WI38 (cell line): Measurements from ENCODE around the gene GALNT15.

Experiments used
- H3K4me3 ChIP-seq: 2 replicates; pipeline ENCODE4 v1.5.1; 2011; ENCODE audit warnings: low read depth, mild to moderate bottlenecking, control low read depth, low read length
- TF ChIP-seq, protein P1 (sequence below): IDR thresholded peaks from 2 replicates; pipeline ENCODE4 v1.5.1; 2012; ENCODE audit warnings: low read depth, mild to moderate bottlenecking, control low read depth, low read length

The GALNT15 gene

DNA sequence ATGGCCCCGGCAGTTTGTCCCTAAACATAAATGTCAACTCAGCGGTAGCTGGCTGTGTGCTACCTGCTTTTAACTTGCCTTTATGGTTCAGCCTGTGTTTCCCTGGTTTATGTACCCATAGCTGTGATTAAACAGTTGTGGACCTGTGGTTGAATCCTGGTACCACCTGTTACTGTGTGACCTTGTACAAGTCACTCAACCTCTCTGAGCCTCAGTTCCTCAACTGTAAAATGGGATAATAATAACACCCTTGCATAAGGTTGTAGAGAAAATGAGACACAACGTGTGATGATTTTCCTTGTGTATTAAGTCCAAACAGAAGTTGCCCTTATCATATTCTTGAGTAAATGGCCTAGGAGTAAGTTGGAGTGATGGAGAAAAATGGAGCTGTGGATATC lies 6.3 kb downstream of the GALNT15 start:
- H3K4me3 ChIP-seq: no peak overlapping the region
- TF ChIP-seq, protein P1, sequence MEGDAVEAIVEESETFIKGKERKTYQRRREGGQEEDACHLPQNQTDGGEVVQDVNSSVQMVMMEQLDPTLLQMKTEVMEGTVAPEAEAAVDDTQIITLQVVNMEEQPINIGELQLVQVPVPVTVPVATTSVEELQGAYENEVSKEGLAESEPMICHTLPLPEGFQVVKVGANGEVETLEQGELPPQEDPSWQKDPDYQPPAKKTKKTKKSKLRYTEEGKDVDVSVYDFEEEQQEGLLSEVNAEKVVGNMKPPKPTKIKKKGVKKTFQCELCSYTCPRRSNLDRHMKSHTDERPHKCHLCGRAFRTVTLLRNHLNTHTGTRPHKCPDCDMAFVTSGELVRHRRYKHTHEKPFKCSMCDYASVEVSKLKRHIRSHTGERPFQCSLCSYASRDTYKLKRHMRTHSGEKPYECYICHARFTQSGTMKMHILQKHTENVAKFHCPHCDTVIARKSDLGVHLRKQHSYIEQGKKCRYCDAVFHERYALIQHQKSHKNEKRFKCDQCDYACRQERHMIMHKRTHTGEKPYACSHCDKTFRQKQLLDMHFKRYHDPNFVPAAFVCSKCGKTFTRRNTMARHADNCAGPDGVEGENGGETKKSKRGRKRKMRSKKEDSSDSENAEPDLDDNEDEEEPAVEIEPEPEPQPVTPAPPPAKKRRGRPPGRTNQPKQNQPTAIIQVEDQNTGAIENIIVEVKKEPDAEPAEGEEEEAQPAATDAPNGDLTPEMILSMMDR: no peak

DNA sequence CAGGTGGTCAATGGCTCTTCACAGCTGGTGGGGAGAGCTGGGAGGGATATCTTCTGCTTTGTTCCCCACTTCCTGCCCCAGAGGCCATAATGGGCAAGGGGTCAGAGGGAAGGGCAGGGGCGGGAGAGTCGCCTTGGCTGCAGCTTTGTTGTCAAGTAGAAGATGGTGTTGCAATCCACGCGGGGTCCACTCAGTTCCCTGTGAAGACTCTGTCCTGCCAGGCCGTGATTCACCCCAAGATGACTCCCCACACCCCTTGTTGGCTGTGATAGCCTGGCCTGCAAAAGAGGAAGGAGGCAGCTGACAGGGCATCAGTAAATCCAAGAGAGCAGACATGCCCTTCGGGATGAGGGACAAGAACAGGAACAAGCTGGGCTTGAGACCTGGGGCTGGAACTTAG lies 6.9 kb downstream of the GALNT15 start:
- TF ChIP-seq, protein P1: no peak

DNA sequence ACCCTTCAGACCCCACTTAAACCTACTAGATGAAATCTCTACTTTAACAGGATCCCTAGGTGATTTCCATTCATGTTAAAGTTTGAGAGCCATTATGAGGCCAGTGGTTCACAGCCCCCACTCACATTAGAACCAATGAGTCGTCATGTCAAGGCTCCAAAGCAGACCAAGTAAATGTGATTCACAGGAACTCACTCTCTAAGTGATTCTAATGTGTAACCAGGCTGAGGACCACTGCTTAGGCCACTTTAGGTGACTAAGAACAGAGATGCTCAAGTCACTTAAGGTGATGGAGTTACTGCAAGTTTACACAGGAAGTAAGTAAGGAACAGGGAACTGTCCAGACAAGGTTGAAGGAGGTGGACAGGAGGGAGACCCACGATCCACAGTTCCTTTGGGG lies 7.7 kb downstream of the GALNT15 start:
- TF ChIP-seq, protein P1: no peak

More for the DNA sequence above, 6.9 kb downstream of the GALNT15 start:
- no peak overlapping the region for H3K4me3 ChIP-seq

DNA sequence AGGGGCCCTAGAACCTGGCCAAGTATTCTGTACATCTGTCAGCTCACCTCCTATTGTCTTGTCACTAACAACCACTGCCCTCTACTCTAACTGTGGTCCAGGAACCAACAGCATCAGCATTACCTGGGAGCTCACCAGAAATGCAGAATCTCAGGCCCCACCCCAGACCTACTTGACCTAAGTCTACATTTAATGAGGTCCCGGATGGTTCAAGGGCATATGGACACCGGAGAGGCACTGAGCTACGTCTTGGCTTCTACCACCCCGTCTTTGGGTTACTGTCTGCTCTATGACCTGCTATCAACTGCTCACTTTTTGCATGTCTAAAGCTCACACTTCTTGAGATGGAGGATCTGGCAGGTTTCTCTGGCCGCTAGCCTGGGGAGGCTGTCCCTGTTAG lies 8.1 kb downstream of the GALNT15 start:
- H3K4me3 ChIP-seq: no peak overlapping the region
- TF ChIP-seq, protein P1: no peak

More for the DNA sequence above, 7.7 kb downstream of the GALNT15 start:
- H3K4me3 ChIP-seq: no peak overlapping the region

DNA sequence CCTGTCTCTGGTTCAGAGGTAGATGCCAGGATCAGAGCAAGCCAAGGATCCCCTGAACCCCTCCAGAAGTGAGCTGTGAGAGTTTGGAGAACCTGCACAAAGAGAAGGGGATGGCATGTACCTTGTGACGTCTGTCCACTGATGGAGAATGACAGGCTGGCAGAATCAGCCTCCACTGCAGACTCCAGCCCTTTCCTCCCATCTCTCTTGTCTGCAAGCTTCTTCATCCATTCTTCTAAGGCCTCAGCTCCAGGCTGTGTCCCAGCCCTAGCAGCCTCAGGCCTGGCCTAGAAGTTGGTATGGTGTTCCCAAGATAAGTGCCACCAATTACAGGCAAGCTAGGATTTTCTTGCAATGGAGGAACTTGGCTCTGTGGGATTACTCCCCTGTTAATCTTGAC lies 8.6 kb downstream of the GALNT15 start:
- H3K4me3 ChIP-seq: no peak overlapping the region
- TF ChIP-seq, protein P1: no peak

DNA sequence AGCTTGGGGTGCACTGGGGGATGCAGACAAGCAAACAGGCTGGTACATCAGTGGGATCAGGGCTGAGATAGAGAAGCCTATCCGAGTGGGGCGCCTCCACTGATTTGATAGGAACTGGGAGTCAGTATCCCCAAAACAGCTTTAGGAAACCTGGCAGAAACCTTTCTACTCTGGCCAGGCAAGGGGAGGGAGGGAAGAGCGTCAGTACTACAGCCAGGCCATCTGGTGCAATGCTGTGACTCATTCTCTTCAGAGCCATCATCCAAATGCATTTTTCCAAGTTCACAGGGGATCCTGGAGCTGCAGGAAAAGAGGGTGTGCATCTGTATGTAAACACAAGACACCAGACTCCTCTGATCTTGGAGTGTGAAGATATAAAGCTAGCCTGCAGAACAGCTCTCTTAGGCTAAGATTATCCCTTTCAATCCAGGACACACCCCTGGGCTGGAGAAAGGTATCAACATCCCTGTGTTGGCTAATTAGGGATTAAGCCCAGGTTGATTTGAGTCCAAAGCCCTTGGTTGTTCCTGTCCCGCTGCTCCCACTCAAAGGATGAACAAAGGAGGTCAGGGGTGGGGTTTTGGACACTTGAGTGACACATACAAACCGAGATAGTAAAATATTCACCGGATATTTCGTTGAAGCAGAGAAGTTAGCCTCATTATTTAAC lies 9.3 kb downstream of the GALNT15 start:
- H3K4me3 ChIP-seq: no peak overlapping the region
- TF ChIP-seq, protein P1: no peak

DNA sequence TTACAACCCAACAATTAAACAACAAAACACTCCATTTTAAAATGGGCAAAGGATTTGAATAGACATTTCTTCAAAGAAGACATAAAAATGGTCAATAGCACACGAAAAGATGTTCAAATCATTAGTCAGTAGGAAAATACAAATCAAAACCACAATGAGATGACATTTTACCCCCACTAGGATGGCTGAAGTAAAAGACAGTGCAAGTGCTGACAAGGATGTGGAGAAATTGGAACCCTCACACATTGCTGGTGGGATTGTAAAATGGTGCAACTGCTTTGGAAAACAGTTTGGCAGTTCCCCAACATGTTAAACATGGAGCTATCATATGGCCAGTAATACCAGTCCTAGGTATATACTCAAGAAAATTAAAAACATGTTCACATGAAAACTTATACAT lies 11.6 kb downstream of the GALNT15 start:
- H3K4me3 ChIP-seq: no peak overlapping the region
- TF ChIP-seq, protein P1: no peak
